Gastrocnemius medialis (tissue), 4 donors: ENCODE results near the gene TRIM46.

Source experiments
- CTCF ChIP-seq, 5 experiments: fragments of 450-650 bp in 3 of 5; fragments of 200-600 bp in 2 of 5; sonication (generic) in 2 of 5; IDR thresholded peaks in 4 of 5; conservative IDR thresholded peaks in 1 of 5; 1 replicate in 4 of 5; 2 replicates in 1 of 5; pipeline ENCODE4 v1.5.1; 2016 to 2019; ENCODE audit warnings: antibody characterized with exemption in 5 of 5, mild to moderate bottlenecking in 3 of 5, moderate library complexity in 3 of 5
- POLR2A ChIP-seq, 2 donors: fragments of 450-650 bp; IDR thresholded peaks; one replicate each; pipeline ENCODE4 v1.6.1; 2017; ENCODE audit warnings: antibody characterized with exemption in 2 of 2, mild to moderate bottlenecking in 2 of 2, moderate library complexity in 2 of 2

- TF ChIP-seq CTCF (IDR thresholded peaks at IDR 0.05 in 4 of 5, conservative IDR thresholded peaks at IDR 0.05 in 1 of 5), result no peak
- no peak for TF ChIP-seq POLR2A (IDR thresholded peaks at IDR 0.05)
Measured at GRCh38 chr1:155130272-155131006, 43.2 kb upstream of the TRIM46 start.
